COLO829 (cell line): ENCODE data around the gene RCBTB2.
A peak's percentile ranks its signal among the peaks of the same experiment; 100 is the strongest.

ENCODE experiments used
- DNase-seq: peaks from one replicate; pipeline ENCODE4 v3.0.0; 2012; ENCODE audit warnings: low spot score

RCBTB2 gene

DNA sequence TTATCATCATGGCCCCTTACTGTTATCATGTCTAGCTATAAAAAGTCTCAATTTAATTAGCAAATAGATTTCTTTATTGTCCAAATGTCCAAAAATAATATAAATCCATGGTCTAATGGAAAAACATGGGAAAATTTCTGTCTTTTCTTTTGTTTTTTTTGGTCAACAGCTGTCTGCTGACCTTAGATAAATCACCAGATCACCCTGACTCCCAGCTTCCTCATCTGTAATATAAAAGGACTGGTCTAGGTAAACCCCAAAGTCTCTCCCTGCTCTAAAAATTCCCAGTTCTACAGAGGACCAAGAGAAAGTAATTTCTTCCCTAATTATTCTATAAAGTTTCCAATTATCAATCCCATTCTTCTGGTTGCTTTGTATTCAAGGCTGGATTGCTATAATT lies 30.7 kb upstream of the RCBTB2 start:
- DNase-seq = no peak

DNA sequence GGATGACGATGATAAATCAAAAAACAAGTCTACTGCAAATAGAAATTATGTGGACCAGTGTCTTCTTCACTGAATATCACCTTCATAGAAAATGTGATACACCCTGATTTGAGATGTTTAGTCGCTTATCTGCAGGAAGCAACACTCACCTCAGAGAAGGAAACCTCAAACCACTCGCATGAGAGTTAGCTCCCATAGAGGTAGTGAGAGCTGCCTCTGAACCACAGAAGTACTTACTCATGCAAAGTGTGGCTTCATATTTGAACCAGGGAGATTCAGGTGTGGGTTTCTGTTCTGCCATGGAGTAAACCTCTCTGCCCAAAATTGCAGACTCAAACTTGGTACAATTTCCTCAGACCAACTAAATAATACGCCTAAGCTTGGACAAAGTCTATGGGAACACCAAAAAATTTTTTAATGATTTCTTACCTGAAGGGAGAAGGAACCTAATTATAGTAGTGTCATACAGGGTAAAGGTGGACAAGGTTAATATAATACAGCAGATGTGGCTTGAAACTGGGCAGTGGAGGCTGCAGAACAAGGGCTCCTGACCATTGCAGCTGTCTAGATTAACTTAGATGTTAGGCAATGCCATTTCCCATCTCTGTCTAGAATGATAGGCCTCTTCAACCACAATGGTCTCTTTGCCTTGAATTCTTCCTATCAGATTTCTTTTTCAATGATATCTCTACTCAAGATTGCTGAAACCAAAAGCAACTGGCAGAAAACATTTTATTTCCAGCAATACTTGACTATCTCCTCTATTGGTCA lies 29.6 kb upstream of the RCBTB2 start:
- no peak for DNase-seq

DNA sequence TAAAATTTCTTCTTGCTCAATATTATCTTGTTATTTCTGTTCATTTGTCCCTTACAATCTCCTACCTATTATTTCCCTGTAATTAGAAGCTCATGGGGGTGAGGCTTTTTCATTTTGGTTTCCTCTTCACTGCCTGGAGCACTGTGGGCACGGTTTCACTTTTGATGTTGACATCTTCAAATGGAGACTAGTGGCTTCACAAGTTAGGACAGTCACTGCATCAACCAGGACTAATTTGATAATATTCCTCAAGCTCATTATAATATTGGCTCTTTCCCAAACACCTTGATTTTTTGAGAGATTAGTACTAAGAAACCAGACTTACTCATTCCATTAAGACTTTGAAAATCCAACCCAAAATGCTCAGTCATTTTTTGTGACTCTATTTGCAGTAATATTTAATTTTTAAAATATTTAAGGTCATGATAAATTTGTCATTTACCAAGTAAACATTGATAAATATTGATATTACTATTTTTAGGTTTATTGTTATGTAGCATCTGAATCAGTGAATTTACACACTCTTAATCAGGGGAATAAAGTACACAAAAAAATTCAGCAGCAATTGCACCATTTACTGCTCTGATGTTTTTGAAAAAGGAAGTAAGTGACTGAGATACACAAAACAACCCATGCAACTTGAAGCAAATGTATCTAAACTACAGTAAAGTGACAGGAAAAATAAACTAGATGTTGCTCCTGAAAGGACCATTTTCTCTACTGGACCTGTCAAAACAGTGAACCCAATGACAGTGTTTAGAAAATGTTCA lies 28.8 kb upstream of the RCBTB2 start:
- no peak for DNase-seq

DNA sequence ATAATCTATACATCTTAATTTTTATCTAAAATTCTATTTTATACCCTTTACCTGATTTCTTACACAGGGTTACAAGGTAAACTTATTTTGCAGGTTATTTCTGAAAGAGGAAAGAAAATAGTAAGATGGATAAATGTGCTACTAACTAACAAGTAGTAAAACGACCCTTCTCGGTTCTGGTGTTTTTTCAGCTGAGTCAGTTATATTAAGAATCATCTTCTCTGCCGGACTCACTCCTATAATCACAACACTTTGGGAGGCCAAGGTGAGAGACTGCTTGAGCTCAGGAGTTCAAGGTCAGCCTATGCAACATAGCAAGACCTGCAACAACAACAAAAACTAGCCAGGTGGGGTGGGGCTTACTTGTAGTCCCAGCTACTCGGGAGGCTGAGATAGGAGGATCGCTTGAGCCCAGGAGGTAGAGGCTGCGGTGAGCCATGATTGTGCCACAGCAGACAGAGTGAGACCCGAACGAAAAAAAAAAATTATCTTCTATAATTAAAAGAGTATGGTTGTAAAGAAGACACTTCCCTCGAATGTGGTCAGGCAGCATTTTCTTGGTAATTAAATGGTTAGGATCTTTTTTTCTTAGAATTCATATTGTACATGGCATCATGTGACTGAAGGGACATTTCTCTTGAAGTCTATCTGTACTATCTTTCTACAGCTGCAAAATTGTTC lies 27.9 kb upstream of the RCBTB2 start:
- no peak for DNase-seq

DNA sequence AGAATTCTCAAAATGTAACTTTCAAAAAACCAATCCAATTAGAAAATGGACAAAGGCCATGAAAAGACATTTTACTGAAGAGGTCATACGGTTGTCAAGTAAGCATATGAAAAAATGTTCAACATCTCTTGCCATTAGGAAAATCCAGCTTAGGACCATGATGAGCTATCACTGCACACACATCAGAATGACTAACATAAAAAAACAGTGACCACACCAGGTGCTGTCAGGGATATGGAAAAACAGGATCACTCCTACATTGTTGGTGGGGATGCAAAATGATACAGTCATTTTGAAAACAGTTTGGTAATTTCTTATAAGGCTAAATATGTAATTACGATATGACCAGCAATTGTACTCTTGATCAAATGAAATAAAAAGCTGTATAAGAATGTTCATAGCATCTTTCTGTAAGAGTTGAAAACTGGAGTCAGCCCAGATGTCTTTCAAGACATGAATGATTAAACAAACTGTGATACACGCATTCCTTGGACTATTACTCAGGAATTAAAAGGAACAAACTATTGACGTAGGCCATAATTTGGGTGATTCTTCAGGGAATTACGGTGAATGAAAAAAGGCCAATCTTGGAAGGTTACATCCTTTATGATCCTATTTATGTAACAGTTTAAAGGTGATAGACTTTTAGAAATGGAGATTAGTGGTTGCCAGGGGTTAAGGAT lies 26.9 kb upstream of the RCBTB2 start:
- no peak for DNase-seq

DNA sequence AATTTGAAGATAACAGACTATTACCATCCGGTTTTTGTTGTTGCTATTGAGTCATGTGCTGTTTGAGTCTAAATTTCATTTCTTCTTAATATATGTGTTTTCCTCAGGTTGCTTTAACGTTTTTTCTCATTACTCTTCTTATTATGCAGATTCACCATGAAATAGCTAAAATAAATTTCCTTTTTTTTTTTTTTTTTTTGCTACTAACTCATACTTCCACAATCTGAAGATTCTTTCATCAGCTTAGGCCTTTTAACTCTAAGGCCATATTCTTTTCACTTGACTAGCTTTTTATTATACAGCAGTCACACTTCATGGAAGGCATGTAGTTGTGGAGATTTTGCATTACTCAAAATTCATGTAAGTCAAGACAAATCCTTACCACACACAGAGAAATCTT lies 23.9 kb upstream of the RCBTB2 start:
- no peak for DNase-seq

DNA sequence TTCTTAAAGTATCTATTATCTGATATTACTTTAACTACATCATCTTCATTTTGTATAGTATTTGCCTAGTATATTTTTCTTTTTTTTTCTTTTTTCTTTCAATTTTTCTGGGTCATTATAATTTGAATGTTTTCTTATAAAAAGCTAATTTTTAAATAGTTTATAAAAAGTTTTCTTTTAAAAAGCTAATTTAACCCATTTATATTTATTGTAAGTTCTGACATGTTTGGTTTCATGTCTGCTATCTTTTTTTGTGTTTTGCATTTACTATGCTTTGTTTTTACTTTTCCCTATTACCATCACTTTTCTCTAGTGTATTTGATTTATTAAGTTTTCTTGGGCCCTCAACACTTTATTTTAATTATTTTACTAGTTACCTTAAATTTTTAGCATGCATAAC lies 22.6 kb upstream of the RCBTB2 start:
- no peak for DNase-seq

DNA sequence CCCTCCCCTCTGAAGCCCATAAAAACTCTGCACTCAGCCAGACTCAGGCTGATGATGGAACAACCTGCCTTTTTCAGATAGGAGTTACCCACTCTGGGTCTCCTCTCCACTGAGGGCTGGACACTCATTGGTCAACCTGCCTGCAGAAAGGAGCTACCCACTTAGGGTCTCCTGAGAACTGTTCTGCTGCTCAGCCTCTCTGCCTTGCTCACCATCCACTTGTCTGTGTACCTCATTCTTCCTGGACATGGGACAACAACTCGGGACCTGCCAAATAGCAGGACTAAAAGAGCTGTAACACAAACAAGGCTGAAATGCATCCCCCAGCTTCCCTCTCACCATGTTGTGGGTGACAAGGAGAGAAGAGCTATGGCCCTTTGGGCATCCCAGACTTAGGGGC lies 18.4 kb upstream of the RCBTB2 start:
- no peak for DNase-seq

DNA sequence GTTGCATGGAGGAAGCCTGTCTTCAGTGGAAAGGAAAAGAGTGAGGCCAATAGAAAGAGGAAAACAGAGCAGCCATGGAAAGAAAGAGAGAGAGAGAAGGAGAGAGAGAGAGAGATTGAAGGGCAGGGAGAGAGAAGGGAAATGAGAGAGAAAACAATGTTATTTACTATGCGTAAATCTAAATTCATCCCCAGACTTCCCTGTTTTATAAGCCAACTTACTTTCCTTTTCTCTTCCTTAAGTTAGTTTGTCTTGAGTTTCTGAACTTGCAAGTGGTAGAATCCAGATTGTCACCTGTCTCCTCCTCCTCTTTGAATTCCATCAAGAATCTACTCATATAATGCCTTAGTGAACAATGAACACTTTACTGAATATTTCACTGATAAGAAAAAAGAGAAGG lies 16.8 kb upstream of the RCBTB2 start:
- no peak for DNase-seq

DNA sequence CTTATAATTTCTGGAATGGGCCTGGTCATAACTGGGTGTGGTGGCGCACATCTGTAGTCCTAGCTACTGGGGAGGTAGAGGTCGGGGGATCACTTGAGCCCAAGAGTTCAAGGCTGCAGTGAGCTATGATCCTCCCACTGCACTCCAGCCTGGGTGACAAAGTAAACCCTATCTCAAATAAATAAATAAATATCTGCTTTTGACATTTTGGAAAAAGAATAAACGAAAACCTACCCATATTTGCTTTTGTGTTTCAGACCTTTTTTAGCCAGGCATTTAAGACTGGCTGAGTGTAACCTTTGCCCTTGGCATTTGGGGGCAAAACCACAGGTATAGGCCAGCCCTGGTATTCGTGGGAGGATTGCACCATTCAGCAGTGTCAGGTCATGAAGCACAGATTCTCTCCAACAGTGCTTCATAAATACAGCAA lies 14.8 kb upstream of the RCBTB2 start:
- DNase-seq = no peak

DNA sequence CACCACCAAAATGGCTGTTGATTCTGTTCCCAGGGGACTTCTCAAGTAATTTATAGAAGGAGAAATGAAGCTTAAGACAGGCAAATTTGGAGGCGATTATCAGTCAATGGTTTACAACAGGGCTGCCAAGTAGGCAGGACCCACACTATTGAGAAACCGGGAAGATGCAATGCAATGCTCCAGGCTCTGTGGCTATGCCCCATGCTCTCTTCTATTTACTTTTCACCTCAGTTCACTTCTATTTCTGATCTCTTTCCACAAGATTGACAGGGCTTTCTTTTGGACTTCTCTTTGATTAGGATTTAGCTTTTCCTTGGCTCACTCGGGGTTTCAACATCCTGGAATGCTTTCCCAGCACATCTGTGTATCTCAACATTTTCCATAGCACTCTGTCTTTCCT lies 12.7 kb upstream of the RCBTB2 start:
- DNase-seq = no peak

DNA sequence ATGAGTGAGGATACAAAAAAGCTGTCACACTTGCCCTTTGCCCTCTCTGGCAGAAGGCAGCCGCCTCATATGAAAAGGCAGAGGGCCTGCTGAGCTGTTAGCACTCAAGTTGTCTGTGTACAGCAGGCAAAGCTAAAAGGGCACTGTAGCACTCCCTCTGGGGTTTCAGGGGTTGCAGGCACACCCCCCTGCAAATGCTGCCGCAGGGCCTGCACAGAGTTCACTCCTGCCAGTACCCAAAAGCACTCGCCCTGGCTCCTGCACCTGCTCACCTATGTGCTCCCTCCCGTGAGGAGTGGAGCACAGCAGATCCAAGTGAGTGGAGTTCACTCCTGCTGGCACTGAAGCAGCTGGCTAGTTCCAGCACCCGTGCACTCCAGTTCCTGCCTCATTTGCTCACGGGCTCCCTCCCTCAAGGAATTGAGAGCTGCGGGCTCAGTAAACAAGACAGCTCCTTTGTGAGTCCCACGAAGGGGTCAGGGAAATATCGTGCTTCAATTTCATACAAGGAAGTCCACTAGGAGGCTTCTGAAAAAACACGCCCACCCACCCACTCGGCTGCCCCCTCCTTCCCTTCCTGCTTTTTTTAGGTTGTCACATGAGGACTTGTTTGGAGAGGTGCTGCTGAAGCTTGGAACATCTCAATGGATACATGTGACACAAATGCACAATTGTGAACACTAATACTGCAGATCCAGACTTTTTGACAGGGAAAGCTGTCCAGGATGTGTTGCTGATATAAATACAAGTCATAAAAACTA lies 9.9 kb upstream of the RCBTB2 start:
- peak; percentile 45 for DNase-seq

DNA sequence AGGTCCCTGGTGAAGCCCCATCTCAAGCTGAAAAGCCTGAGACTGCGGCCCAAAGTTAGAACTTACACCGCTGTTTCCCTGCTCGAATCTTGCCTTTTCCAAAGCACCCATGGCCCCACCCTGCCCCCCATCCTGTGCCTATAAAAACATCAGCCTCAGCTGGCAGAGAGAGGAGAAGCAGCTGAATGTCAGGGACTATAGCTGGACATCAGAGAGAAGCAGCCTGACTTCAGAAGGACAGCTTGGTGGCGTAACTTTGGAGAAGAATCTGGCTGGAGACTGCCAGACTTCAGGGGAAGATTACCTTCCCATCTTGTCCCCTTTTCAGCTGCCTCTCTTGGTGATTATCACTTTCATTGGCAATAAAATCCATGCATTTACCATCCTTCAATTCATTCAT lies 9.3 kb upstream of the RCBTB2 start:
- DNase-seq = no peak

DNA sequence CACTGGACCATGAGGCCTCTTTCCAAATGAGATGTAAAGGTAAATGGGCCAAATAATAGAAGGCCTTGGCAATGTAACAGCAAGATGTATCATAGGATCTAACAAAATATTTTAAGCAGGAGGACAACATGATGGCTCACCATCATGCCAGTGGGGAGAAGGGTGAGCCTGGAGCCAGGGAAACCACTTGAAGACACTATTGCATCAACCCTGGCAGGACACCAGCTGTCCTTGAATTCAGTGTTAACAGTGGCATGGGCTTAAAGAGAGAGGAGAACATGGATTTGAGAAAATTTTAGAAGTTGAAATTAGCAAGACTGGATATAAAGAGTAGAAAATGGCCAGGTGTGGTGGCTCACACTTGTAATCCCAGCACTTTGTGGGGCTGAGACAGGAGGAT lies 6.7 kb upstream of the RCBTB2 start:
- no peak for DNase-seq

DNA sequence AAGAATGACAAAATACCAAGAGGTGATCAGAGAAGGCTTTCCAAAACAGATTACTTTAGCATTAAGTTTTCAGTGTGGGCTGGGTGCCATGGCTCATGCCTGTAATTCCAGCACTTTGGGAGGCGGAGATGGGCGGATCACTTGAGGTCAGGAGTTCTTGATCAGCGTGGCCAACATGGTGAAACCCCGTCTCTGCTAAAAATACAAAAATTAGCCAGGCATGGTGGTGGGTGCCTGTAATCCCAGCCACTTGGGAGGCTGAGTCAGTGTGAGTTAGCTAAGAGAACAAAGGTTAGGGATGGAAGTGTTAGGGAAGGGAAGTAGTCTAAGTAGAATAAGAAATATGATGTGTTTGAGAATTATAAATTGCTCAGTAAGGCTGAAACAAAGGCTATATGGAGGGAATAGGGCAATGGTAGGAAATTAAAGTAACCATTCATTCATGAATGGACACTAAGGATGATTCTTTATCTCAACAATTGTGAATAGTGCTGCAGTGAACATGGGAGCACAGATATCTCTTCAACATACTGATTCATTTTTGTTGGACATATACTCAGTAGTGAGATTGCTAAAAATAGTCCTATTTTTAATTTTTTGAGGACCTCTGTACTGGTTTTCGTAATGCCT lies 3.9 kb upstream of the RCBTB2 start:
- peak; percentile 54 for DNase-seq

DNA sequence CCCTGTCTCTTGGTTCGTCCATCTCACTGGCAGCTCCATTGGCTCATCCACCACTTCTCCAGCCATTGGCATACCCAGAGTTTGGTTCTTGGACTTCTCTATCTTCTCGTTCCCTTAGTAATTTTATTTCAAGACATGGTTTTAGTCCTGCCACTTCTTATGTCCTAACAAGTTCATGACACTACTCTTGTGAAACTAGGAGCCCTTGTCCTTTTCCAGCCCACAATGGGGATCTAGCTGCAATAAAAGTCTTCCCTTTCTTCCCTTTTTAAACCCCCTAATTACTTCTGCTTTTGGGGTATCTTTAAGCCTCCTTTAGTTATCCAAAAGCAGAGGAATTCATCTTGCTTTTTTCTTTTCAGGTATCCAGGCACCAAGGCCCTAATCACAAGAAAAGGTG lies 2.9 kb upstream of the RCBTB2 start:
- DNase-seq = no peak

DNA sequence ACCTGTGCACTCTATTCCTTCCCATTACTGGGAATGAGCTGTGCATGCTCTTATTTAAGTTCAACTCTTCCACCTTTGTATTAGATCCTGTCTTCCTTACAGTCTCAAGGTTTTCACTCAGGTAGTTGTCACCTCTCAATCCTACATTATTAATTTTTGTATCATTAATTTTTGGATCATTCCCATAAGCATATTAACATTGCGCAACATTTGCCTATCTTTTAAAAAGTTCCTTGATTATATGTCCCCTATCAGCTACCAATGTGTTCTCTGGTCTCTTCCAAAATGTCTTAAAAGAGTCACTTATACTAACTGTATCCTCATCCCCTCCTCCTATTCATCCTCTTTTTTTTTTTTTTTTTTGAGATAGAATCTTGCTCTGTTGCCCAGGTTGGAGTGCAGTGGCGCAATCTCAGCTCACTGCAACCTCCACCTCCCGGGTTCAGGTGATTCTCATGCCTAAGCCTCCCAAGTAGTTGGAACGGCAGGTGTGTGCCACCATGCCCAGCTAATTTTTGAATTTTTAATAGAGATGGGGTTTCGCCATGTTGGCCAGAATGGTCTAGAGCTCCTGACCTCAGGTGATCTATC lies 2.1 kb upstream of the RCBTB2 start:
- DNase-seq = no peak

DNA sequence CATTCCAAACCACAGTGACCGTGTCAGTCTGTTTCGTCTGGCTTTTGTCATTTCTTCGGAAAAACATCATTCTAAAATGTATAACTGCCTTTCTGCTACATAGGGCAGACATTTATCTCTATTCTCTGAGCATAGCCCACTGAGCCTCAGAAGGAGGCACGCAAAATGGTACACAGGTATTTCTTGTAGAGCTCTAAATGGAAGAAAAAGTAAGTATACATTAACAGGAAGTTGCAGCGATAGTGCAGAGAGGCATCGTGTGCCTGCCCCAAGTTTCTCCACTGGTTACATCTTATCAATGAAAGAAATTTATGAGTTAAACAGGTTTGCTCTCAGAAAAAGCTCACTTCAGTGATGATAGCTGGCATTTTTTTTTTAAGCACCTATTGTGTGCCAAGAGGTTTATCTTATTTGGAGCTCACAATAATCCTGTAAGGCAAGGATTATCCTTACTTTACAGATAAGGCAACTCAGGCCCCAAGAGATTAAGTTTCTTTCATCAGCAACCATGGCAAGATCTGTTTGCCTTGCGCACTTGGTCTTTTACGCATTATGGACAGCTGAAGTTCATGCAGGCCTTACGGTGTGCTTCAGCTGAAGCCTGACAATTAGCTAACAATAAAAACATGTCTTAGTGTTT lies 1.2 kb upstream of the RCBTB2 start:
- no peak for DNase-seq

DNA sequence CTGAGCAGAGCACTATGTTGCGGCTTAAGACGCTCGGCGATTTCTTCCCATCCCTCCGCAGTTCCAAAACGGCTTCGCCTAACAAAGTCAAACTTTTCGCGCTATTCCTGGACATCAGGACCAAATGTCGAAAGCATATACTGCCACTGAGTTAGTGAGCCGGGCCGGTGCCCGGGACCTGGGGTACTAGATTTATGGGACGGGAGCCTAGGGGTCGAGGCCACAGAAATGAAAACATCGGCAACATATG lies 699 bp downstream of the RCBTB2 start:
- DNase-seq = no peak

DNA sequence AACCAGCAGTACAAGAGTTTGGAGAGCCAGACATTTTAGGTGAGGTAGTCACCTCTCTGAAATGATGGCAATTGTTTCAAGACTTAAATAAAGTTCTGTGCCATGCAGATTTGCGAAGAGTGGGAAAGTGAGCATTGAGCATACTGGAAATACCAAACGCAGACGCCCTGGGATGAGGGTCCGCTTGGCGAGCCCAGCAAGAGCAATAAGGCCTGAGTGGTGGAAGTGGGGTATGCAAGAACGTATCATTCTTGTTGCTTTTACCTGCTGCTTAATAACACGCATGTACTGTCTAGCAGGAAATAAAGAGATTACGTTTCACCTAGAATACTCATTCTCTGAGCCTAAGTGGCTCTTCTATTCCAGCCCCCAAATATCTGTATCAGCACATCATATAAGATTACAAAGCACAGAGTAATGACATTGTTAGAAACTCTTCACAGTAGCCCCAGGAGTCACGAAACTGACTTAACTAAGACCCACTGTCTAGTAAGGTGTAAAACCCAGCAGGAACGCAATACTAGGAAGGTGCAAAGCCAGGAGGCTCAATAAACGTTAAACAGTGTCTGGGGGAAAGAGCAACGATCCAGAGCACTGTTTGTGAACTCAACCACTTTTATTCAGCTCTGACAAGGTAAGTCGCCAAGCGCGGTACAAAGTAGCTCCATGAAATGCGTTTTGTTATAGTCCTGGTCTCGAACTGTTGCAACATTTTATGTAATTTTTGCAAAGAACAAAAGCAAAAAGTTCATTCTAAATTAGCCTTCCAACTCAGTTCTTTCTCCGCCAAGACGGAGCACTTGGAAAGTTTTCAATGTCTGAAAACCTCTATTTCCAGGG lies 1.2 kb downstream of the RCBTB2 start:
- no peak for DNase-seq
